ENCODE data around the gene CBY1.

CBY1 gene

GRCh38 chr22:38645430-38645829 is 11.0 kb upstream of the CBY1 start:
- in situ Hi-C loops (cut with MboI; ENCODE audit: low sequenced_read_pairs): no loop called here

GRCh38 chr22:38649841-38650522 is 6.5 kb upstream of the CBY1 start:
- in situ Hi-C loops (cut with MboI; ENCODE audit: low sequenced_read_pairs): no loop called here

- in situ Hi-C loops (cut with MboI; ENCODE audit: low sequenced_read_pairs): no loop called here
These were observed 3.6 kb upstream of the CBY1 start for GRCh38 chr22:38652859-38653258.

GRCh38 chr22:38653741-38654140 is 2.7 kb upstream of the CBY1 start:
- in situ Hi-C loops (cut with MboI; ENCODE audit: low sequenced_read_pairs): no loop called here

GRCh38 chr22:38655519-38656255 is 751 bp upstream of the CBY1 start:
- in situ Hi-C loops (cut with MboI; ENCODE audit: low sequenced_read_pairs): no loop called here

GRCh38 chr22:38657045-38657909 is 839 bp downstream of the CBY1 start:
- in situ Hi-C loops (cut with MboI; ENCODE audit: low sequenced_read_pairs): no loop called here

GRCh38 chr22:38674888-38675287 is 18.4 kb downstream of the CBY1 start:
- in situ Hi-C loops (cut with MboI; ENCODE audit: low sequenced_read_pairs): no loop called here

- in situ Hi-C loops (cut with MboI; ENCODE audit: low sequenced_read_pairs): no loop called here
These were observed 19.4 kb downstream of the CBY1 start for GRCh38 chr22:38675833-38676232.

GRCh38 chr22:38681582-38682335 is 25.3 kb downstream of the CBY1 start, which contains the start of gene TOMM22:
Gene TOMM22 (plus strand): TSS chr22:38681957. CDS start chr22:38681979, 22 bp downstream.
- in situ Hi-C loops (cut with MboI; ENCODE audit: low sequenced_read_pairs): no loop called here

- in situ Hi-C loops (cut with MboI; ENCODE audit: low sequenced_read_pairs): no loop called here
These were observed 28.5 kb downstream of the CBY1 start for GRCh38 chr22:38684895-38685294.

- in situ Hi-C loops (cut with MboI; ENCODE audit: low sequenced_read_pairs): no loop called here
These were observed 29.3 kb downstream of the CBY1 start for GRCh38 chr22:38685761-38686160.

GRCh38 chr22:38689651-38690050 is 33.2 kb downstream of the CBY1 start:
- in situ Hi-C loops (cut with MboI; ENCODE audit: low sequenced_read_pairs): no loop called here

- in situ Hi-C loops (cut with MboI; ENCODE audit: low sequenced_read_pairs): no loop called here
These were observed 37.6 kb downstream of the CBY1 start for GRCh38 chr22:38694049-38694448.

GRCh38 chr22:38694940-38695339 is 38.5 kb downstream of the CBY1 start:
- in situ Hi-C loops (cut with MboI; ENCODE audit: low sequenced_read_pairs): no loop called here

- in situ Hi-C loops (cut with MboI; ENCODE audit: low sequenced_read_pairs): no loop called here
These were observed 40.4 kb downstream of the CBY1 start for GRCh38 chr22:38696606-38697424.

GRCh38 chr22:38697425-38698089 is 41.1 kb downstream of the CBY1 start:
- in situ Hi-C loops (cut with MboI; ENCODE audit: low sequenced_read_pairs): no loop called here

GRCh38 chr22:38698407-38699094 is 42.1 kb downstream of the CBY1 start:
- in situ Hi-C loops (cut with MboI; ENCODE audit: low sequenced_read_pairs): no loop called here

GRCh38 chr22:38699143-38699542 is 42.7 kb downstream of the CBY1 start:
- in situ Hi-C loops (cut with MboI; ENCODE audit: low sequenced_read_pairs): no loop called here

GRCh38 chr22:38699784-38700183 is 43.3 kb downstream of the CBY1 start:
- in situ Hi-C loops (cut with MboI; ENCODE audit: low sequenced_read_pairs): no loop called here

Measured in HL-60/S4 treated with phorbol 12-myristate 13-acetate at 8.2 ng/mL for 4 days and 3 days (cell line).